IMR-90 (cell line): ENCODE results near the gene ZNF425. TPM values are rescaled to one million over a fixed set of nuclear protein-coding genes. Genes with fewer than 3 reads are reported as not detected.

Experiments
- ATAC-seq: fragments of 200-7000 bp; cut with Tn5 transposase; 2 replicates; pipeline ENCODE4 v1.9.1; 2020; ENCODE audit warnings: low read depth, mild to moderate bottlenecking, moderate library complexity
- BruUV-seq: library from RNA; stranded (reverse); fragments of 400-500 nt; replicated peaks from 2 replicates; lab custom pipeline; 2021; lab: Mats Ljungman, UMichigan
- CTCF ChIA-PET: fragments of 300-600 bp; formaldehyde crosslinking; extraction: SDS; loops from one replicate; lab custom pipeline; 2021; ENCODE audit warnings: antibody characterized with exemption; lab: Yijun Ruan, JAX
- POLR2A ChIA-PET: fragments of 300-600 bp; sonication (Branson Sonifier 250); formaldehyde crosslinking; loops from one replicate; lab custom pipeline; 2022; ENCODE audit warnings: antibody characterized with exemption; ENCODE audit not compliant: unreplicated experiment; lab: Charles Lee
- DNase-seq: peaks from one replicate; pipeline ENCODE4 v3.0.0; 2013
- H2AFZ ChIP-seq: replicated peaks from 2 replicates; pipeline ENCODE3; 2013; ENCODE audit warnings: low read length, mild to moderate bottlenecking; ENCODE audit not compliant: poor library complexity
- H2AK5ac ChIP-seq: 2 replicates; pipeline ENCODE4 v1.6.1; 2013; ENCODE audit warnings: low read depth, low read length, inconsistent platforms
- H2AK9ac ChIP-seq: replicated peaks from 2 replicates; pipeline ENCODE3; 2013; ENCODE audit warnings: mild to moderate bottlenecking, low read depth, low read length, moderate library complexity; ENCODE audit not compliant: poor library complexity
- H2BK120ac ChIP-seq: 2 replicates; pipeline ENCODE4 v1.6.1; 2013; ENCODE audit warnings: low read depth, low read length, inconsistent platforms
- H2BK15ac ChIP-seq: 3 replicates; pipeline ENCODE4 v1.6.1; 2013; ENCODE audit warnings: low read depth, low read length, inconsistent platforms
- H2BK20ac ChIP-seq: 2 replicates; pipeline ENCODE4 v1.6.1; 2013; ENCODE audit warnings: low read depth, mild to moderate bottlenecking, inconsistent platforms, low read length, moderate library complexity
- H2BK5ac ChIP-seq: 2 replicates; pipeline ENCODE4 v1.6.1; 2013; ENCODE audit warnings: mild to moderate bottlenecking, low read depth, low read length, inconsistent platforms; ENCODE audit not compliant: poor library complexity, severe bottlenecking
- H3K14ac ChIP-seq: replicated peaks from 2 replicates; pipeline ENCODE4 v1.6.1; 2013; ENCODE audit warnings: low read depth, low read length, inconsistent platforms
- H3K18ac ChIP-seq: 2 replicates; pipeline ENCODE4 v1.6.1; 2013; ENCODE audit warnings: low read depth, low read length, control low read depth
- H3K23ac ChIP-seq: 2 replicates; pipeline ENCODE4 v1.6.1; 2013; ENCODE audit warnings: low read depth, low read length, inconsistent platforms
- H3K27ac ChIP-seq: 2 replicates; pipeline ENCODE4 v1.5.1; 2013; ENCODE audit warnings: mild to moderate bottlenecking, control low read depth, low read length; ENCODE audit not compliant: insufficient read depth
- H3K27me3 ChIP-seq: 2 replicates; pipeline ENCODE4 v1.6.1; 2013; ENCODE audit warnings: low read length; ENCODE audit not compliant: control insufficient read depth, insufficient read depth
- H3K36me3 ChIP-seq: 2 replicates; pipeline ENCODE4 v1.6.1; 2013; ENCODE audit warnings: low read length, mixed read lengths; ENCODE audit not compliant: control insufficient read depth, insufficient read depth
- H3K4ac ChIP-seq: 2 replicates; pipeline ENCODE4 v1.6.1; 2013; ENCODE audit warnings: low read depth, low read length, inconsistent platforms
- H3K4me1 ChIP-seq: 2 replicates; pipeline ENCODE4 v1.6.1; 2013; ENCODE audit warnings: low read length, mixed read lengths; ENCODE audit not compliant: control insufficient read depth, insufficient read depth
- H3K4me2 ChIP-seq: 2 replicates; pipeline ENCODE4 v1.6.1; 2013; ENCODE audit warnings: low read depth, mild to moderate bottlenecking, control low read depth, low read length, moderate library complexity
- H3K4me3 ChIP-seq: 2 replicates; pipeline ENCODE4 v1.5.1; 2013; ENCODE audit warnings: low read depth, mild to moderate bottlenecking, control low read depth, low read length, moderate library complexity; ENCODE audit not compliant: insufficient read depth
- H3K56ac ChIP-seq: 2 replicates; pipeline ENCODE4 v1.6.1; 2013; ENCODE audit warnings: low read length, inconsistent platforms; ENCODE audit not compliant: insufficient read depth; ENCODE audit errors: extremely low read depth
- H3K79me1 ChIP-seq, 2 experiments: 2 replicates each; pipeline ENCODE4 v1.6.1; 2013; ENCODE audit warnings: low read length in 2 of 2, inconsistent platforms in 1 of 2, low read depth in 1 of 2
- H3K9ac ChIP-seq: 2 replicates; pipeline ENCODE4 v1.6.1; 2013; ENCODE audit warnings: low read depth, low read length, control low read depth
- H3K9me1 ChIP-seq: 2 replicates; pipeline ENCODE4 v1.6.1; 2013; ENCODE audit warnings: low read length, inconsistent platforms; ENCODE audit not compliant: insufficient read depth
- H3K9me3 ChIP-seq: 2 replicates; pipeline ENCODE4 v1.6.1; 2013; ENCODE audit warnings: low read length; ENCODE audit not compliant: control insufficient read depth, insufficient read depth
- H4K20me1 ChIP-seq: 2 replicates; pipeline ENCODE4 v1.6.1; 2013; ENCODE audit warnings: low read length, inconsistent platforms; ENCODE audit not compliant: insufficient read depth
- H4K5ac ChIP-seq: 2 replicates; pipeline ENCODE4 v1.6.1; 2013; ENCODE audit warnings: mild to moderate bottlenecking, low read depth, low read length, control low read depth
- H4K8ac ChIP-seq, 2 experiments: 2 replicates each; pipeline ENCODE4 v1.6.1; 2013; ENCODE audit warnings: low read depth in 2 of 2, low read length in 2 of 2, control low read depth in 1 of 2, inconsistent platforms in 1 of 2
- H4K91ac ChIP-seq: 2 replicates; pipeline ENCODE4 v1.6.1; 2013; ENCODE audit warnings: low read depth, low read length, inconsistent platforms; ENCODE audit not compliant: insufficient read depth
- BHLHE40 ChIP-seq: fragments of 150-350 bp; IDR thresholded peaks from 2 replicates; pipeline ENCODE4 v1.6.1; 2016; ENCODE audit warnings: mild to moderate bottlenecking, low read depth, low read length
- CEBPB ChIP-seq: IDR thresholded peaks from 2 replicates; pipeline ENCODE4 v1.6.1; 2012; ENCODE audit warnings: low read depth, low read length, improper control_type of control experiment
- CHD1 ChIP-seq: IDR thresholded peaks from 2 replicates; pipeline ENCODE4 v1.6.1; 2012; ENCODE audit warnings: low read depth, low read length, improper control_type of control experiment
- CTCF ChIP-seq: conservative IDR thresholded peaks from 2 replicates; pipeline ENCODE4 v1.5.1; 2012; ENCODE audit warnings: mild to moderate bottlenecking, low read depth, low read length, improper control_type of control experiment
- ELK1 ChIP-seq: fragments of 150-350 bp; IDR thresholded peaks from 2 replicates; pipeline ENCODE4 v1.6.1; 2016; ENCODE audit warnings: low read depth, mild to moderate bottlenecking, low read length, moderate library complexity, borderline replicate concordance
- FOS ChIP-seq: fragments of 150-350 bp; IDR thresholded peaks from 2 replicates; pipeline ENCODE4 v1.6.1; 2016; ENCODE audit warnings: low read depth, low read length
- MAFK ChIP-seq: IDR thresholded peaks from 2 replicates; pipeline ENCODE4 v1.6.1; 2012; ENCODE audit warnings: low read depth, low read length, improper control_type of control experiment
- MAZ ChIP-seq: IDR thresholded peaks from 2 replicates; pipeline ENCODE4 v1.6.1; 2012; ENCODE audit warnings: low read depth, mild to moderate bottlenecking, low read length, improper control_type of control experiment, moderate library complexity, borderline replicate concordance
- MXI1 ChIP-seq: IDR thresholded peaks from 2 replicates; pipeline ENCODE4 v1.6.1; 2012; ENCODE audit warnings: low read depth, mild to moderate bottlenecking, low read length, moderate library complexity, borderline replicate concordance
- NFE2L2 ChIP-seq: fragments of 150-350 bp; IDR thresholded peaks from 2 replicates; pipeline ENCODE4 v1.6.1; 2016; ENCODE audit warnings: low read depth, mild to moderate bottlenecking, low read length
- POLR2A ChIP-seq: IDR thresholded peaks from 2 replicates; pipeline ENCODE4 v1.6.1; 2012; ENCODE audit warnings: mild to moderate bottlenecking, low read depth, low read length
- RAD21 ChIP-seq: IDR thresholded peaks from 2 replicates; pipeline ENCODE4 v1.6.1; 2012; ENCODE audit warnings: low read length, improper control_type of control experiment
- RCOR1 ChIP-seq: IDR thresholded peaks from 2 replicates; pipeline ENCODE4 v1.6.1; 2012; ENCODE audit warnings: mild to moderate bottlenecking, low read length, improper control_type of control experiment; ENCODE audit not compliant: insufficient replicate concordance
- RFX5 ChIP-seq: IDR thresholded peaks from 2 replicates; pipeline ENCODE4 v1.8.0; 2012; ENCODE audit warnings: low read depth, mild to moderate bottlenecking, low read length, moderate library complexity
- SMC3 ChIP-seq: fragments of 150-350 bp; IDR thresholded peaks from 2 replicates; pipeline ENCODE4 v1.6.1; 2016; ENCODE audit warnings: low read depth, mild to moderate bottlenecking, antibody characterized with exemption, low read length, moderate library complexity
- WGBS, 2 experiments: methylation state at CpG; one replicate each; pipeline versions ENCODE4 v1.1.5 to v1.1.7; 2013; ENCODE audit warnings: missing lambda C conversion rate in 2 of 2; ENCODE audit not compliant: insufficient read length in 1 of 2; ENCODE audit errors: extremely low coverage in 2 of 2; 5-methylcytosine and 5-hydroxymethylcytosine counted together
- dilution Hi-C: fragments of 300-500 bp; cut with HindIII; formaldehyde crosslinking; loops from one replicate; pipeline ENCODE4 v1.14.3; 2018; ENCODE audit warnings: low sequenced_read_pairs; ENCODE audit not compliant: unreplicated experiment
- in situ Hi-C: fragments of 300-500 bp; cut with MboI; formaldehyde crosslinking; loops from 3 replicates; pipeline ENCODE4 v1.14.3; 2019; ENCODE audit warnings: low sequenced_read_pairs, inconsistent platforms, mixed read lengths
- intact Hi-C: fragments of 100-400 bp; cut with micrococcal nuclease; formaldehyde crosslinking; loops from 2 replicates; pipeline ENCODE4 v1.10.0; 2022
- polyA plus RNA-seq, 3 experiments: library from polyadenylated mRNA; depleted of rRNA; stranded (reverse); fragments of >200 nt; gene quantifications; 2 replicates each; pipeline ENCODE4 v1.2.3, GENCODE V29; 2012; ENCODE audit warnings: low replicate concordance in 1 of 3
- total RNA-seq: library from RNA; depleted of rRNA; stranded (reverse); fragments of >200 nt; gene quantifications from 2 replicates; pipeline ENCODE4 v1.2.3, GENCODE V29; 2012
- TF ChIP-seq, protein P1 (sequence below): fragments of 150-350 bp; IDR thresholded peaks from 2 replicates; pipeline ENCODE4 v1.6.1; 2017; ENCODE audit warnings: mild to moderate bottlenecking, antibody characterized with exemption, low read length, low read depth

ZNF425 gene
- total and polyA plus RNA-seq, 2 of the 4 experiments (the other 2 are of a cell fraction) = 1.2 to 2.3 TPM

DNA sequence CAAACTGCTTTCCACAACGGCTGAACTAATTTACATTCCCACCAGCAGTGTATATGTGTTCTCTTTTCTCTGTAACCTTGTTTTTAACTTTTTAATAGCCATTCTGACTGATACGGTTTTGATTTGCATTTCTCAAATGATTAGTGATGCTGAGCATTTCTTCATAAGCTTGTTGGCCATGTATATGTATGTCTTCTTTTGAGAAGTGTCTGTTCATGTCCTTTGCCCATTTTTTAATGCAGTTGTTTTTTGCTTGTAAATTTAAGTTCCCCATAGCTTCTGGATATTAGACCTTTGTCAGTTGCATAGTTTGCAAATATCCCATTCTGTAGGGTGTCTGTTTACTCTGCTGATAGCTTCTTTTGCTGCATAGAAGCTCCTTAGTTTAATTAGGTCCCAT lies 41.7 kb downstream of the ZNF425 start:
- H3K9me3 ChIP-seq = no peaks in the 10 kb centered on the region
- H3K27me3 ChIP-seq = no peaks in the 10 kb centered on the region
- H3K4me1 ChIP-seq = no peaks in the 10 kb centered on the region
- 0 out of 2 replicates have a peak, but pooled peaks cover 1% of the 10 kb centered on the region for H3K36me3 ChIP-seq
- H3K23ac ChIP-seq = no peak overlapping the region
- H2AK5ac ChIP-seq = no peak overlapping the region
- H4K20me1 ChIP-seq = no peaks in the 10 kb centered on the region
- H4K91ac ChIP-seq = no peak overlapping the region
- no peak overlapping the region for H2AFZ ChIP-seq
- H2AK9ac ChIP-seq = no peak overlapping the region
- BruUV-seq = no TSS peak
- intact Hi-C loops = no loop called here
- H3K9ac ChIP-seq = no peak overlapping the region
- peaks cover 21 to 23% of the 10 kb centered on the region in 2 experiments for H3K79me1 ChIP-seq
- no peak overlapping the region for H4K8ac ChIP-seq
- CTCF ChIA-PET = no interaction called here
- no peak overlapping the region for H3K4ac ChIP-seq
- no peak for TF ChIP-seq CTCF
- no peak for TF ChIP-seq BHLHE40
- no peak for TF ChIP-seq RAD21
- TF ChIP-seq MXI1 = no peak
- TF ChIP-seq CEBPB = no peak
- no peak for TF ChIP-seq NFE2L2
- no peak for TF ChIP-seq MAZ
- TF ChIP-seq FOS = no peak
- TF ChIP-seq MAFK = no peak
- no peak for TF ChIP-seq ELK1
- TF ChIP-seq RCOR1 = no peak
- no peak for TF ChIP-seq SMC3
- TF ChIP-seq, protein P1, sequence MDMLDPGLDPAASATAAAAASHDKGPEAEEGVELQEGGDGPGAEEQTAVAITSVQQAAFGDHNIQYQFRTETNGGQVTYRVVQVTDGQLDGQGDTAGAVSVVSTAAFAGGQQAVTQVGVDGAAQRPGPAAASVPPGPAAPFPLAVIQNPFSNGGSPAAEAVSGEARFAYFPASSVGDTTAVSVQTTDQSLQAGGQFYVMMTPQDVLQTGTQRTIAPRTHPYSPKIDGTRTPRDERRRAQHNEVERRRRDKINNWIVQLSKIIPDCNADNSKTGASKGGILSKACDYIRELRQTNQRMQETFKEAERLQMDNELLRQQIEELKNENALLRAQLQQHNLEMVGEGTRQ = no peak
- no peak for TF ChIP-seq CHD1
- TF ChIP-seq RFX5 = no peak
- no peak for TF ChIP-seq POLR2A
- H4K5ac ChIP-seq = no peak overlapping the region
- no peak overlapping the region for H2BK5ac ChIP-seq
- whole genome bisulfite sequencing, 2 experiments = no CpG with 5 or more reads among the region's 2 CpGs
- no peak overlapping the region for H3K4me2 ChIP-seq
- H3K9me1 ChIP-seq = peaks cover 3% of the 10 kb centered on the region; the same call in 1 of the 2 replicates
- no peak overlapping the region for H3K4me3 ChIP-seq
- H3K18ac ChIP-seq = no peak overlapping the region
- DNase-seq (no peak), ATAC-seq (no peak)
- no peak overlapping the region for H3K27ac ChIP-seq
- dilution Hi-C loops = no loop called here
- in situ Hi-C loops = no loop called here
- no peak overlapping the region for H2BK120ac ChIP-seq
- H3K14ac ChIP-seq = no peak overlapping the region
- no peak overlapping the region for H2BK15ac ChIP-seq
- POLR2A ChIA-PET = no interaction called here
- no peak overlapping the region for H3K56ac ChIP-seq
- no peak overlapping the region for H2BK20ac ChIP-seq
